HG03108 (cell line): Measurements from ENCODE around the gene AFF3.

Source experiments
- ATAC-seq: cut with Tn5 transposase; IDR thresholded peaks from one replicate; pipeline ENCODE4 v1.9.1; 2021; ENCODE audit warnings: moderate library complexity; ENCODE audit not compliant: unreplicated experiment

Gene AFF3

DNA sequence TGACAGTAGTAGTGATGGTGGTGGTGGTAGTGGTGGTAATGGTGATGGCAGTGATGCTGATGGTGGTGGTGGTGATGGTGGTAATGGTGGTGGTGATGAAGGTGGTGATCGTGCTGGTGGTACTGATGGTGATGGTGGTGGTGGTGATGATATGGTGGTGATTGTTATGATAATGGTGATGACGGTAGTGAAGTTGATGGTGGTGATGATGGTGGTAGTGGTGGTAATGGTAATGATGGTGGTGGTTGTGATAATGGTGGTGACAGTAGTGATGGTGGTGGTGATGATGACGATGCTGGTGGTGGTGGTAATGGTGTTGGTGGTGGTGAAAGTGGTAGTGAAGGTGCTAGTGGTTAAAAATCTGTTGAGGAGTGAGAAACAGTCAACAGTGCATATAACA lies 125.6 kb downstream of the AFF3 start:
- no peak for ATAC-seq

DNA sequence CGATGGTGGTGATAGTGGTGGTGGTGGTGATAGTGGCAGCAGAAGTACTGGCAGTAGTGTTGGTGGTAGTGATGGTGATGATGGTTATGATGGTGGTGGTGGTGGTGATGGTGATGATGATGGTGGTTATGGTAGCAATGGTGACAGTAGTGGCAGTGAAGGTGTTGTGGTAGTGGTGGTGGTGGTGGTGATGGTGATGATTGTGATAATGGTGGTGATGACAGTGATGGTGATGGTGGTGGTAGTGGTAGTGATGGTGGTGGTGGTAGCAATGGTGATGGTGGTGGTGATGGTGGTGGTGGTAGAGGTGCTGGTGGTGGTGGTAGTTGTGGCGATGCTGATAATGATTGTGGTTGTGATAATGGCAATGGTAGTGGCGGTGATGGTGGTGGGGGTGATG lies 126.5 kb downstream of the AFF3 start:
- ATAC-seq = no peak

DNA sequence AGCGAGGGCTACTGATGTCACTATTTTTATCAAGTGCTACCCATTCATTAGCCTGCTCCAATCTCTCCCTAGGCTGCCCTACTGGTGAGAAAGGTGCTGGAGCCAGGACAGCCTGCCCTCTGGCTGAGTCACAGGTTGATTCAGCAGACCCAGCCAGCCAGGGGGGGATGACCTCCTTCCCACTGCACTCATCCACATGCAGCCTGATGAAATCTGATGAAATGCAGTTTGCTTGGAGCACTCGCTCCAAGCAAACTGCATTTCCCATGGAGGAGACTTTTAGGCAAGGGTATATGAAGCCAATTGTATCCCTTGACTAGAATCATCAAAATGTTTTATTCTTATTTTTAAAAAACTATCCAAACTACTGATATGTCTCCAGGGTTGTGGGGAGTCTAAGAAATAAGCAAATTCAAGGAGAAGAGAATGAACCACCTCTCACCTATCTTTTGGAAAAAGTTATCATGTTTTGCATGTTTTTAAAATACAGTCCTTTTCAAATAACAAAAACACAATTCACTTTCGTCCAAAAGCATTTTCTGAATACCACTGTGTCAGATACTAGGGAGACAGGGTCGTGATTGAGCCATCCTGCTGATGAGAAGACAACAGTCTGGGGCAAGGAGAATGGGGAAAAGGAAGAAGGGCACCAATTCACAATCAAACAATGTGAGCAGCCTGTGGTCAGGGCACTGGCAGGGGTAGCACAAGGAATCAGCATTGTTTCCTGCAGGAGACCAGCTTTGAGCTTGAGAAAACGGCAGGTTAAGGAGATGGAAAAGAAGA lies 128.3 kb downstream of the AFF3 start:
- no peak for ATAC-seq

DNA sequence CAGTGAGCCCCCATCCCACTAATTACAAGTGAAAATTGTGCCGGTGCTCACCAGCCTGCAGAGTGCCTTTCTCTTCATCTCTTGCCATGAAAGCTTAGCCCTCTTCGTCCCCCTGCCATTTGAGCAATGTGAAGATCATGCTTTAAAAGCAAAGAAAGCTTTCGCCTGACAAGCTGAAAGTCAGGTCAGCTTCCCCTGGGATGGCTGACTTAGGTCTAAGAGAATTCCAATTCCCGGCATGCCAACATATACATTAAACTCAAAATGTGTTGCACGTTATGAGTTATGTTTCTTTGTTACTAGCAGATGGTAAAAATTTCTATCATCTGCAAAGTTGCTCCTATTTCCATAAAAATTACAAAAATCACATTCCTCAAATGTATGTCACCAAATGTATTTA lies 129.8 kb downstream of the AFF3 start:
- no peak for ATAC-seq

DNA sequence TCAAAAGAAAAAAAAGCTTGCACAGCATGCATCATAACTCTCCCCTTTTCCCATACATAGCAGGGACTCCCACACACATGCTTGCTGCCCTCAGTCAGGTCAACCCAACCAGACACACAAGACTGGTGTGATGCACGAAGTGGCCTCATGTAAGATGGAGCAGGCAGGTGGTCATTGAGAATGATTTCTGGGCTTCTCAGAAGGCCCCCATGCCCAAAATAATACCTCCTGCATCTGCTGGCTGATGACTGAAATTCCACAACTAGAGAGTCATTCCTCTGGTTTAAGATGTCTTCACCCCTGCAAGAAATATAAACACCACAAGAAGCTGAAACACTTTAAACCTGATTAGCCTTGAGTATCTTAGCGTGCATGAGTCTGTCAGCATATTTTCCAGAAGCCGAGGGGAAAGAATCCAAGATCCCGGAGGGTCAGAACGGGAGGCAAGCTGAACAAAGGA lies 131.1 kb downstream of the AFF3 start:
- no peak for ATAC-seq

DNA sequence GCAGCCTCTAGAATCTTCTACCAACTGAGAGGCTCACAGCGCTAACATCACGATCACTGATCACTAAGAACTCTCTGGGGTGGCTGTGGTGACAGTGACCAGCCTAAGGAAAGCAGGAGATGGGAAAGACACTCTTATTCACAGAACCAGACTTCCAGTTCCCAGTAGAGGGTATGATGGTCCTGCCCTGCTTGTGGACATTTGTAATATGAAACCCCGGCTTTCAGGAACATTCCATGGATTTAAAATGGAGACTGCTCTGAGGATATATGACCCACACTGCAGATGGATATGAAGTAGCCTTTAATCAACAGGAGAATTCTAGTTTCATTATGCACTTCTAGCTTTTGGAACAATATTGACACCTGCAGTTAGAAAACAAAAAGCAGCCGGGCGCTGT lies 131.8 kb downstream of the AFF3 start:
- ATAC-seq = no peak

DNA sequence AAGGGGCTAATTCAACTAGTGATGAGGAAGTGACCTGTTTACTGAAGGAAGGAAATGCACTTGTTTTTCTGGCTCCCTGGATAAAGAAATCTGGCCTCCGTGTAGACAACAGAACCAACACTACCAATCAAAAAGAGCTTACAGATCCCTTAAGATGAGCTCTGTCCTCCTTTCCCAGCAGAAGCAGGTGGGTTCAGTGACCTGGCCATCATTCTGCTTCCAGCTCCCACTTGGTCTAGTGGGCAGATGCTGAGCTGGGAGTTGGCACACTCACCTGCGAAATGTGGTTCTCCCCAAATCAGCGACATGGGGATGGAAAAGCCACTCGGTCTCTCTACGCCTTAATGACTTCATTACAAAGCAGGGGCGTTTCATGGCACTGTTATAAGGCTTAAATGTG lies 132.6 kb downstream of the AFF3 start:
- ATAC-seq = no peak

DNA sequence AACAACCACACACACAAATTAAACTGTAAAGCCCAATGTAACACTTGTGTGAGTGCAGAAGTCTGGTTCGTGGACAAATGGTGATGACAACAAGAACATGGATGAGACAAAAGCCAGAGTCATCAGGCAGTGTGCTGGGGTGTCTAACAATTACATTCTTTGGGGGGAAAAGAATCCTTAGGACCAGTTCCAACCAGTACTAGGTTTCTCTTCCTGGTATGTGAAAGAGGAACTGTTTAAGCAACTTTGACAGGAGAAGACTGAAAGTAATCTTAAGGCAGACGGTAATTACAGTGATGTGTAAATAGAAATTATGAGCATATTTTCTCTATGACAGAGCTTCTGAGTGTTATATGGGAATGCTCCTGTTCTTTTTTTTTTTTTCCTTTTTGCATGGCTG lies 133.4 kb downstream of the AFF3 start:
- ATAC-seq = no peak

DNA sequence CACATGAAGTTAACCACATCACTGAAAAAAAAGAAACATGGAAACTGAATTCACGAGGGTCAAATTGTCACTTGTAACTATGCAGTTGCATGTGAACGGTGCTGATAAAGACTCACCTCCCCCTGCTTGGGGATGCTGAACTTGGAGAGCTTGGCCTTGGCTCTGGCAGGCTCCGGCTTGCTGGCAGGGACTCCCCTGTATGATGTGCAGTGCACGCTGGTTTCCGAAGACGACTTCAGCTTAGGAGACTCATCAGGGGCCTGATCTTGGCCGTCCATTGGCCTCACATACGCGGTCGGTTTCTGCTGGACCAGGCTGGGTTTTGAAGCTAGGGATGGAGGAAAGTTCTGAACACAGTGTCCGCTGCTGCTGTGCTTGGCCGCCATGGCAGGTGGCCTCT lies 135.9 kb downstream of the AFF3 start:
- no peak for ATAC-seq

DNA sequence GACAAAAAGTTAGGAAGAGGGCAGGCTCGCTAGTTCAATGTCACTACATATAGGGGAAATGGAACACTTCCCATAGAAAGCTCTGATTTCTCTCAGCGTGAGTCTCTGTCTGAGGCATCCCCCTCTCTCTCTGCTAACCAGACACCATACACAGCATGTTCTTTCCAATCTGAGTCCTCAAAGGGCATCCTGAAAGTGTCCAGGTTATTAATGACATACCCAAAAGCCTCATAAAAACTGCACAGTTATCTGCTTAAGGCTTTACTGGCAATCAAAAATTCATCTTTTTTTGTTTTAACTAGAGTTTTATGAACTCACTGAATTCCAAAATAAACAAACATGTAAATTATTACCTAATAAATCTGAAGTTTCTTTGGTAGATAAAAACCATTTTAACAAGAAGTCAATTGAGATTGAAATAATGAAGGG lies 137.4 kb downstream of the AFF3 start:
- ATAC-seq = no peak

DNA sequence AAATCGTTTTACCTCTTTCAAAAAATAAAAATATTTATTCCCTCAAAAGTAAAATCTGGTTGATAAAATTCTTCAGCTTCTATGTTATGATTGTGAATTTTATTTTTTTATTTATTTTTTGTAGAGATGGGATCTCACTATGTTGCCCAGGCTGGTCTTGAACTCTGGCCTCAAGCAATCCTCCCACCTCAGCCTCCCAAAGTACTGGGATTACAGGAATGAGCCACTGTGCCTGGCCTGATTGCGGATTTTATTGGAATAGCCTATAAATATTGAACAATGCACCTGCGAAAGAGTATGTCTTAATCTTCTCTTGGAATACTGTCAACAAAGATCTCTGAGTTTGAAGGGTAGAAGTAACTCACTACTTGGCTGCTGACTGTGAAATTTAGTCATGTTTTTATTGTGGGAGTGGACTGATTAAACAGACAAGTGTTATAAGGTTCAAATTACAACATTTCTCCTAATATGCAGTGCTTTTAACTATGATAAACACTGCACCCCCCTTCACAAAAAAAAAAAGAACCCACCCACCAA lies 138.0 kb downstream of the AFF3 start:
- no peak for ATAC-seq

DNA sequence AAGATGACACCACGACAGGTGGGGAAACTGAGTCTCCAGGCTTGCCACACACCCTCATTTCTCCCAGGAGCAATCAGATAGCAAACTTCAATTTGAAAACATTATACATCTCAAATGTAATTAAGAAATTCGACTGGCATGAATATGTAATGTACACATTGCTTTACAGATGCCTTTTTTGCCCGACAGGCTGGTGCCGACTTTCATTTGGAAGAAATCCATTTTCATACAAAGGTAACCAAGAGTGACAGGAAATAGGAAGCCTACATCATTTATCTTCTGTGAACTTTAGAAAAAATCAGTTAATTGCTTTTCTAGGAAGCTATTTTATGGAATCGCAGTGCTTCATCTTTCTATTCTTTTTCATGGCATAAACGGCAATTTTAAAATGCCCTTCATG lies 140.3 kb downstream of the AFF3 start:
- ATAC-seq = no peak

DNA sequence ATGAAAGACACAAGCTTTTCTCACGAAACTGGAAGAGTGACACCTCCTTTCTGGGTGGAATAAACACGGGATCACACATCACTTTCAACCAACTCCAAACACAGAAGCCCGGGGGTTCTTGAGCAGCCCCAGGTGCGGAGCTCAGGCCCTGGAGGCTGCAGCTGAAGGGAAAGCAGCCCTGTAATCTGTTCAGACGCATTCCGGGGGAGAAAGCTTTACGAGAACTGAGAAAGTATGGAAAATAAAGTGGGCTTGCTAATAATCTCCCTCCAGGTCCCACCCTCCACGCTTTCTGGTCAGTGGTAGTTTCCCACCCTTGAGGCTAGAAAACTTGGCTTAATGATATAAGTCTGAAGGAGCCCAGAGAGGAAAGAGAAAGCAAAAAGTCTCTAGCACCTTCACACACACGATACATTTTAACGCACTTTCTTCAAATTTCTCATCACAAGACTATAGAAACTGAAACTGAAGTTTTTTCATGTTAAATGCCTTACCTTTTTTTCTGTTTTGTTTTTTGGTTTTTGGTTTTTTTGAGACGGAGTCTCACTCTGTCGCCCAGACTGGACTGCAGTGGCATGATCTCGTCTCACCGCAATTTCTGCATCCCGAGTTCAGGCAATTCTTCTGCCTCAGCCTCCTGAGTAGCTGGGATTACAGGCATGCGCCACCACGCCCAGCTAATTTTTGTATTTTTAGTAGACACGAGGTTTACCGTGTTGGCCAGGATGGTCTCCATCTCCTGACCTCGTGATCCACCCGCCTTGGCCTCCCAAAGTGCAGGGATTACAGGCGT lies 141.3 kb downstream of the AFF3 start:
- ATAC-seq = no peak

DNA sequence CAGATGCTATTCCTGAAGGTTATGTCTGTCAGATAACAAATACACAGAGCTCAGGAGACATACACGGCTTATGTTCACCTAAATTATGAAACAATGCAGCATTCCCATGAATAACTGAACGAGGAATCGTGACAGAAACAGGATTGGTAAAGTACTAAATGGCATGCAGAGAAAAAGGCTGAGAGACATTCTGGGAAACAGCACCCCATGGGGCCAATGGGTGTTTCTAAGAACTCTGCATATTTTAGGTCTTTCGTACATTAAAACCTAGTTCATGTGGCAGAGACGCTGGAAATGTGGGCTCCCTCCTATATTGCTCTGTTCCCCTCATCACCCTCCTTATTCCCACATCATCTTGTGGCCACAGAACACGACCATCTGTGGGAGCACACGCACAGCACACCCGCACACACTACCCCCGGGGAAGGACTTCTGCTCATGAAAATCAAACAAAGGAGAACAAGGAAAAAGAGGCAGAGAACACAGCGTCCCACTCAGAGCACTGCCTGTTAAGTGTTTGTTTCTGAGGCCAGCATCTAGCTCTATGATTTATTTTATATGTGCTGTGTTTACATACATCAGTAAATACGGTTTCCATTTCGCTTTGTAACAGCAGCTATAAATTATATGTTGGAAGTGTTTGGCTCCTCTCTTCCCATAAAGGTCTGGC lies 143.6 kb downstream of the AFF3 start:
- no peak for ATAC-seq

DNA sequence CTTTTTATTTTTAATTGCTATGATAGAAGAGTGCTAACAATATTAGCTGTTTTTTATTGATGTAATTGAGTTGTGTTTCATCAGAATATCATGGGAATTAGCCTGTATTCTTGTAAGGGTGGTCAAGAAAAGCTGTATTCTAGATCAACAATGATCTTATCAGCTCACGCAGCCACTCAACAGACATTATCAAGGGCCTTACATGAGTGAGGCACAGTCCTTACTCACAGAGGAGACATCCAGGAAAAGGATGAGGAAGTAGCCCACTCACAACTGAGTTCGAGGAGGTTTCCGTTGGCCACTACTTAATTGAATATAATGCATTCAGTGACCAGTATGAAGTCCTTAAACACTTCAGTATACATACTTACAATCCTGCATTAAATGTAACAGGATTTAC lies 152.5 kb downstream of the AFF3 start:
- no peak for ATAC-seq

DNA sequence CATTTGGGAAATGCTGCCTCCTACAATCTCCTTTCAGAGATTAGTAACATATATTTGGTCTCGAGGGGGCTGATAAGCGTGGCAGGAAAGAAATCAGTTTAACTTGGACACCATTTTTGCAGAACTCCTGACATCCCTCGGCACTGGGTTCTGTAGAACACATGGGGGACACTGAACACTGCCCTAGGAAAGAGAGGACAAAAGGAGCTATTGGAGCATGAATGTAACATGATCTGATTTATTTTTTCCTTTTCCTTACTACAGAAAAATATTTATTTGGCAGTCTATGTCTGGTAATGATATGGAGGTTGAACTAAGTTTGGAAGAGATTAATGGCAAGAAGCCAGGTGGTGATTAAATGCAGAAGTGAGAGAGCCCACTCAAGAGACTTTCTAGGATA lies 153.8 kb downstream of the AFF3 start:
- ATAC-seq = no peak

DNA sequence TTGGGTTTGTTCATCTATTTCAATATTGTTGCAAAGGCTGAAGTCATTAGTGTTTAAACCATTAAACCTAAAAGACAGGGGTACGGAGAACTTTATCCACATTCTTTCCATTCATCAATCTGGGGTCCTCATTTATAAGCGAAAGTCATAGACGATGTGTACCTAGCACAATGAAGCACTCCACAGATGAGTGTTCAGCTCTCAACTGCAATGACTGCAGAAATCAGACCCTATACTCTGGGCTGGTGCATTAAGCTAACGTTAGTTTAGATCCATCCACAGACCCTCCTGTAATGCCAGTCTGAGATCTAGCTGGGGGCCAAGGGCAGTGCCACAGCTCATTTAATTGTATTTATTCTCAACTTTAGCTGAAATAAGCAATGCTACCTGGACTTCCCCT lies 155.2 kb downstream of the AFF3 start:
- no peak for ATAC-seq

DNA sequence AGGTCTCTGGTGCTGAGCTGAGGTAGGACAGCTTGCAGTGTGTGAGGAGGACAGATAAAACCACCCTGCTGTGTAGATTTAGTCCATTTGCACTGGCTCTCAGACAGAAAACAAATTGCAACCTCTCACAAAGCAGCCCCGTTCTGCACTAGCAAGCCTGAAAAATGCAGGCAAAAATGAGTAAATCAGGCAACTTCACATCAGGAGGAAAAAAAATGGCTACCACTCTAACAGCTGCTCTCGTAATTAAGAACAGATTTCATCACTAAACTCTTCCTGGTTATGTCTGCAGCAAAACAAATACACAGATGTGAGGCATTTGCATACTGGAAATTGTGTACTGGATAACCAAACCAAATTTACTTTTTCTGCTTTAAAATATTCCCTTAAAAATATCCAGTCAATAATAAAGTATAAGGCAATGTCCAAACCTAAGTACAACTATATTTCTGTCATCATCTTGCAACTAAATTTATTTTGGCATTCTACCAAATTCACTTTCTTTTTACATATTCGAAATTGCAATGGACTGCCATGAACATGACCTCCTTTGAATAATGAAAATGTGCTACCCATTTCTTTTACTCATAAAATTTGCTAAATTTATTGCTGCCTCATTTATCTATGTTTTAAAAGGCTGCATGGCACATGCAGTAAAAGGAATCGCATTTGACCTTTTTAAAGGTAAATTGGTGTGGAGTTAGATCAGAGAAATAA lies 157.4 kb downstream of the AFF3 start:
- no peak for ATAC-seq

DNA sequence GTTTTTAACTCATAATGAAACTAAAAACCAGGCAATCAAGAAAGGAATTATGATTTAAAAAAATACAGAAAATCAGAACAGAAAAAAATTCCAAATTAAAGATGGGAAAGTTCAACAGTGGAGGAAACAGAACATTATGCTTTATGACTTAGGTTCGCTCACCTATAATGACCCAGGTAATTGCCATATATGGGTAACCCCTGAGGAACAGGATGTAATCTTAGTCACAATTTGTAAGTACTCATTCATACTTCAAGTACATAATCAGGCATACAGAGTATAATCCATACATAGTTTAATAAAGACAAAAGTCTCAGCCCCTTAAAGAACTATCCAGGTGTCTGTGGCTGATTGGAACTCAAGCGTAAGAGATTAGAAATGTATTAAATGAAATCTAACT lies 159.6 kb downstream of the AFF3 start:
- ATAC-seq = no peak

DNA sequence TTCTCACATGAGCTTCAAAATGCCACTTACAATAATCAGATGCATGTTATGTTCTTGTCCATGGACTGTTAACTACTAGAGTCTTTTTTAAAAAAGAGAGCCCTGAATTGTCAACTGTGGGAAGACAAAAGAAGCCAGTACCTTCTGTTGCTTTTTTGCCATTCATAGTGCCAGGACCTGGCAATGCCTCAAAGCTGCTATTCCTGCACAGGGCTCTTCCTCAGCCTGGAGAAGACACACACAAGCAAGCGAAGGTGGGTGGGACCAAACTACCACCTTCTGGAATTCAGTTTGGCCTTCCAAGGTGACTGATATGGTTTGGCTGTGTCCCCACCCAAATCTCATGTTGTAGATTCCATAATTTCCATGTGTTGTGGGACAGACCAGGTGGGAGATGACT lies 160.6 kb downstream of the AFF3 start:
- no peak for ATAC-seq

DNA sequence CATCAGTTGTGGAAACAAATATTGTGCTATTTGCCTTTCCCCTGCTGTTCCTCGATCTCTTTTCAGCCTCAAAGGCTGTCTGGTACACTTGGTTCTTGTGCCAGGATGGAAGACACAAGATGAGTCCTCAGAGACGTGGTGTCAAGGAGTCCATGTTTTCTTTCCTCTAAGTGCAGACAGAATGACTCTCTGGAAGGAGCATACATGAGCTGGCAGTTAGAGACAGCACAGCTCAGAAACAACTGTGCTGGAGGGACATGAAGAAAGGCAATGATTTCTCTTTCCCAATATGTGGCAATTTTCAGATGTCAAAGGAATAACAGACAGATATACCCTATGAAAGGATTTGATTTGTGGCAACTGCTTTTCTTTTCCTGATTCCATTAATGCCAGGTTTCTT lies 162.2 kb downstream of the AFF3 start:
- ATAC-seq = no peak
